GM12891 (cell line): ENCODE results near the gene RAD17.

Source experiments
- POLR2A ChIP-seq: IDR thresholded peaks from 2 replicates; pipeline ENCODE4 v1.6.1; 2011; ENCODE audit warnings: low read depth, low read length, control low read depth
- POLR2AphosphoS5 ChIP-seq: IDR thresholded peaks from 2 replicates; pipeline ENCODE4 v1.6.1; 2011; ENCODE audit warnings: low read depth, low read length, control low read depth
- SPI1 ChIP-seq: IDR thresholded peaks from 2 replicates; pipeline ENCODE4 v1.6.1; 2011; ENCODE audit warnings: low read depth, low read length, control low read depth
- TAF1 ChIP-seq: IDR thresholded peaks from 2 replicates; pipeline ENCODE4 v1.6.1; 2011; ENCODE audit warnings: low read depth, low read length, control low read depth

DNA sequence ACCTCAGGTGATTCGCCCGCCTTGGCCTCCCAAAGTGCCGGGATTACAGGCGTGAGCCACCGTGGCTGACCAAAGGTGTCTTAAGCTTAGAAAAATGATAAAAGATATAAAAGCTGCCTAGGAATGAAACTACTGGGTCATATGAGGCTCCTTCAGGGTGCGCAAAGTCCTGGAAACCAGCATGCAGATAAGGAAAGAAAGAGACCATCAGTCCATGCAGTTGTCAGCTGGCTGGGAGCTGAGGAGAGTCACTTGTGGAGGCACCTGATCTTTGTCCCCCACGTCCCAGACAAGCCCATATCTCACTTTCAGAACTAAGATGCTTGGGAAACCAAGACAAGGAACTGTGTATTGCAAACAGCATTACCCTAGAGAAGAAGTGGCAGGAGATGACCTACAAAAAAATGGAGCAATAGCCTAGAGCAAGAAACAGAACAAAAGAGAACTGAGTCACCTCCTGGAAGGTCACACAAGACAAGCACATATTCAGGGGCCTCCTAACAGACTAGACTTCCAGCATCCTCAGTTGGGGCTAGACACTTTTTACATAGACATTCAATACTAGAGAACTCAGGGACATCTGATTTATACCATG is 34.2 kb upstream of the RAD17 start:
- TF ChIP-seq POLR2A (no peak), SPI1 (no peak), POLR2AphosphoS5 (no peak), TAF1 (no peak)
